Mucosa of descending colon (tissue), 3 donors: ENCODE measurements around the gene MAFF. TPM values are rescaled to one million over a fixed set of nuclear protein-coding genes. Genes with fewer than 3 reads are reported as not detected.

Experiments
- ATAC-seq: fragments of 200-7000 bp; cut with Tn5 transposase; one replicate; pipeline ENCODE4 v1.9.1; 2020; ENCODE audit warnings: mild to moderate bottlenecking, moderate library complexity
- DNase-seq, 3 donors: peaks; one replicate each; pipeline ENCODE4 v3.0.0-alpha.2; 2020
- H3K36me3 ChIP-seq: fragments of 200-600 bp; one replicate; pipeline ENCODE4 v1.8.0; 2021; ENCODE audit warnings: low read depth, mild to moderate bottlenecking
- H3K4me1 ChIP-seq: fragments of 200-600 bp; one replicate; pipeline ENCODE4 v1.8.0; 2021; ENCODE audit warnings: low read depth, mild to moderate bottlenecking
- H3K4me3 ChIP-seq: fragments of 200-600 bp; one replicate; pipeline ENCODE4 v1.8.0; 2021; ENCODE audit warnings: mild to moderate bottlenecking
- H3K9me3 ChIP-seq: fragments of 200-600 bp; one replicate; pipeline ENCODE4 v1.8.0; 2021; ENCODE audit warnings: mild to moderate bottlenecking
- intact Hi-C, 2 donors: fragments of 100-400 bp; cut with DNase I in 1 of 2; cut with micrococcal nuclease in 1 of 2; formaldehyde crosslinking; loops; one replicate each; pipeline versions ENCODE4 v1.11.0 to v1.11.1; 2022; cut with DNase I, micrococcal nuclease
- total RNA-seq, 3 donors: library from RNA; stranded (reverse); fragmentation: NEBNext Ultra II Directional in 2 of 3; extraction: Animal tissue kit (Norgen Biotek cat#: 25700) in 2 of 3; gene quantifications; one replicate each; pipeline versions ENCODE4 v1.2.1 to v1.2.4, GENCODE V29; 2021 to 2023
- TF ChIP-seq, protein P1 (sequence below): fragments of 200-600 bp; IDR thresholded peaks from one replicate; pipeline ENCODE4 v1.8.0; 2022; ENCODE audit warnings: antibody characterized with exemption, mild to moderate bottlenecking
- donor health status: DM: no; HTN: no; CAD: no; lungs with moderate emphysema.
- donor health status: DM: no; HTN: no; CAD: no.
- donor health status: DM: no; HTN: yes; CAD: no.

Gene MAFF
- total RNA-seq, 3 donors from 2014 or later: 16.7 to 26.5 (median 25.6) TPM

DNA sequence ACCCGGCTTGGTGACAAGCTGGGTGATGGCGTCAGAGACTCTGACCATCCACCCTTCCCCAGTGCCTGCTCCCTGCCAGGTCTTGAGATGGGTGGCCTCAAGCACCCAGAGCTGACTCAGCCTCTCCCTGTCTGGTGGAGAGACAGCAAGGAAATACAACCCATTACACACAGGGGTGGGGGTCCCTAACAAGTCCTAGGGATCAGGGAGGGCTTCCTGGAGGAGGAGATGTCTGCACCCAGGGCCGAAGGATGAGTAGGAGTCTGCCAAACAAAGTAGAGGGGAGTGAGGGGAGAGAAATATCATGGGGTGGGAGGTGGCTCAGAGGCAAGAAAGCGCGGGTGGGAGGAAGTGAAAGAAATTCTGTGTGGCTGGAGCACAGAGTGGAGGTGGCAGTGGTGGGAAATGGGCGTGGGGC lies 6.8 kb downstream of the MAFF start:
- Histone ChIP-seq H3K36me3 (no peaks in the 10 kb centered on the region), H3K9me3 (no peaks in the 10 kb centered on the region), H3K4me3 (no peak overlapping the region), H3K4me1 (peaks cover 15% of the 10 kb centered on the region)
- DNase-seq: no peak
- TF ChIP-seq, protein P1, sequence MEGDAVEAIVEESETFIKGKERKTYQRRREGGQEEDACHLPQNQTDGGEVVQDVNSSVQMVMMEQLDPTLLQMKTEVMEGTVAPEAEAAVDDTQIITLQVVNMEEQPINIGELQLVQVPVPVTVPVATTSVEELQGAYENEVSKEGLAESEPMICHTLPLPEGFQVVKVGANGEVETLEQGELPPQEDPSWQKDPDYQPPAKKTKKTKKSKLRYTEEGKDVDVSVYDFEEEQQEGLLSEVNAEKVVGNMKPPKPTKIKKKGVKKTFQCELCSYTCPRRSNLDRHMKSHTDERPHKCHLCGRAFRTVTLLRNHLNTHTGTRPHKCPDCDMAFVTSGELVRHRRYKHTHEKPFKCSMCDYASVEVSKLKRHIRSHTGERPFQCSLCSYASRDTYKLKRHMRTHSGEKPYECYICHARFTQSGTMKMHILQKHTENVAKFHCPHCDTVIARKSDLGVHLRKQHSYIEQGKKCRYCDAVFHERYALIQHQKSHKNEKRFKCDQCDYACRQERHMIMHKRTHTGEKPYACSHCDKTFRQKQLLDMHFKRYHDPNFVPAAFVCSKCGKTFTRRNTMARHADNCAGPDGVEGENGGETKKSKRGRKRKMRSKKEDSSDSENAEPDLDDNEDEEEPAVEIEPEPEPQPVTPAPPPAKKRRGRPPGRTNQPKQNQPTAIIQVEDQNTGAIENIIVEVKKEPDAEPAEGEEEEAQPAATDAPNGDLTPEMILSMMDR: no peak
- intact Hi-C loops: no loop called here
- ATAC-seq: no peak

DNA sequence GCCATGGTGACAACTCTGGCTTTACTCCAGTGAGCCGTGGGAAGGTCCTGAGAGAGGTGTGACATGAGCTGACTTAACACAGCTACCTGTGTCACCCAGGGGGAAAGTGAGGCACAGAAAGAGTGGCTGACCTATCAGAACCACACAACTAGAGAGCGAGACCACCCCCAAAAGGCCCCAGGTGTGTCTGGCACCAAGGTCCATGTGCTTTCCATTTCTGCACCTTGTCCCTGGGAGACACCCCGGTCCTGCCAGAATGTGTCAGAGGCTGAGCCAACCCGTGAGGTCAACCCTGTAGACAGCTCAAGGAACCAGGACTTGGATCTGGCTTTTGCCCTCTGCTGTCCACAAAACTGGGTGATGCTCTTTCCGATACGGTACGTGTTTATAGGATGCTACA lies 9.8 kb downstream of the MAFF start:
- no peak for ATAC-seq
- TF ChIP-seq, protein P1: no peak
- no peak for DNase-seq
- H3K36me3 ChIP-seq: no peaks in the 10 kb centered on the region
- no peaks in the 10 kb centered on the region for H3K9me3 ChIP-seq
- H3K4me3 ChIP-seq: no peak overlapping the region
- H3K4me1 ChIP-seq: peaks cover 7% of the 10 kb centered on the region
- intact Hi-C loops: no loop called here

DNA sequence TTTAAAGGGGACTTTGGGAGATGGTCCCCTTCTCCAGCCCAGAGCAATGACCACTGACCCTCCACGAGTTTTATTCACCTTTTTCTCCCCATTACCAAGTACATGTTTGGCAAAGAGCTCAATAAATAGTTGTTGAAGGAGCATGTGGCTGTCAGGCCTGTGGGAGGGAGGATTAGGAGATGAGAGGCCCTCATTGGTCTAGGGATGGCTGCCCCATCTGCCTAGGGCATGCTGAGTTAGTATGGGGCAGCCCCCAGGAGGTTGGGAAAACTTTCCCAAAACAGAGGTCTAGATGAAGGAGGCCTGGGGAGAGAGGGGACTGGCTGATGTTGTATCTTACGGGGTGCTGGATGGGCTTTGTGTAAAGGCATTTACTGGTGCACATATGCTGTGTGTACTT lies 10.6 kb downstream of the MAFF start:
- Histone ChIP-seq H3K9me3 (no peaks in the 10 kb centered on the region), H3K36me3 (no peaks in the 10 kb centered on the region), H3K4me1 (peaks cover 7% of the 10 kb centered on the region), H3K4me3 (no peak overlapping the region)
- ATAC-seq: no peak
- no peak for DNase-seq
- TF ChIP-seq, protein P1: no peak
- intact Hi-C loops: no loop called here

DNA sequence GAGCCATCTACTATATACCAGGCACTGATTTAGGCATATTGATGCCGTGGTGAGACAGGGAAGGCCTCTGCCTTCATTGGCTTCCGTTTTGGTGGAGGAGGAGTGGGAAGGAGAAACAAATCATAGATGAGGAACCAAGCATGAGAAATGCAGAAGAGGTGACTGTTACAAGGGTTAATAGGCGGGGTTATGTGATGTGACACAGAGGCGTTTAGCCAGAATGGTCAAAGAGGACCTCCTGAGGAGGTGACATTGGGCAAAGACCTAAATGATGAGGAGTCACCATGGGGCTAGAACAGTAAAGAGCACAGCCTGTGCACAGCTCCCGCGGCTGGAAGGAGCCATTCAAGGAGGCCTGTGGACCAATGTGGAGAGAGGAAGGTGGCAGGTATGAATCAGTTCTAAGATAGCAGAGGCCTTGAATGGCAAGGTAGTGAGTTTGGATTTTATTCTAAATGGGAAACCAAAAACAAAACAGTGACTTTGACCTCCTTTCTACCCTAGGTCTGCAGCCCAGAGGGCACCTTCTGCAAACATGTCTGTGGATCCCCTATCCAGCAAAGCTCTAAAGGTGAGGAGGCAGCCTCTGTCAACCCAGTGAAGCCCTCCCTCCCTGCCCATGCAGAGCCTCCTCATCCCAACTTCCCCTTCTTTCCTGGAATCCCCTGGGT lies 11.7 kb downstream of the MAFF start:
- no peak for DNase-seq
- Histone ChIP-seq H3K9me3 (no peaks in the 10 kb centered on the region), H3K4me3 (no peak overlapping the region), H3K36me3 (no peaks in the 10 kb centered on the region), H3K4me1 (peaks cover 11% of the 10 kb centered on the region)
- TF ChIP-seq, protein P1: no peak
- ATAC-seq: no peak
- intact Hi-C loops: no loop called here

DNA sequence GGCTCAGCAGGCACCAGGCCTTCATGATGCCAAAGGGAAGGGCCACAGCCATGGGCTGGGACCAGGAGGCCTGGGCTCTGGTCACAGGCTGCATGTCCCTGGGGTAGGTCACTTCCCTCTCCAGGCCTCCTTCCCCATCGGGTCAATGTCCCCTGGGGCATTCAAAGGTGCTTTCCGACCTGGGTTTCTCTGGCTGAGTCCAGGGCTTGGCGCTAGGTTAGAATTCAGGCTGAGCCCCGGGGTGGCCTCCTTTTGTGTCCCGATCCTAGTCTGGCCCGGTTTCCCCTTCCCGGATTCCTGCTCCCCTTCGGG lies 12.2 kb downstream of the MAFF start:
- H3K4me1 ChIP-seq: peaks cover 16% of the 10 kb centered on the region
- TF ChIP-seq, protein P1: no peak
- intact Hi-C loops: no loop called here
- H3K36me3 ChIP-seq: no peaks in the 10 kb centered on the region
- H3K4me3 ChIP-seq: no peak overlapping the region
- no peaks in the 10 kb centered on the region for H3K9me3 ChIP-seq
- peak; percentile 1 for ATAC-seq
- DNase-seq: no peak
